GM18907 (cell line): ENCODE measurements around the gene SLC38A1.
A peak's percentile ranks its signal among the peaks of the same experiment; 100 is the strongest.
"Not testable (repeated sequence)": the region's sequence is repeated elsewhere in the genome, so short reads cannot be mapped to it uniquely, and the experiment has no call there.

Source experiments
- ATAC-seq: cut with Tn5 transposase; IDR thresholded peaks from one replicate; pipeline ENCODE4 v1.9.1; 2021; ENCODE audit warnings: mild to moderate bottlenecking, moderate library complexity; ENCODE audit not compliant: unreplicated experiment

SLC38A1 gene

DNA sequence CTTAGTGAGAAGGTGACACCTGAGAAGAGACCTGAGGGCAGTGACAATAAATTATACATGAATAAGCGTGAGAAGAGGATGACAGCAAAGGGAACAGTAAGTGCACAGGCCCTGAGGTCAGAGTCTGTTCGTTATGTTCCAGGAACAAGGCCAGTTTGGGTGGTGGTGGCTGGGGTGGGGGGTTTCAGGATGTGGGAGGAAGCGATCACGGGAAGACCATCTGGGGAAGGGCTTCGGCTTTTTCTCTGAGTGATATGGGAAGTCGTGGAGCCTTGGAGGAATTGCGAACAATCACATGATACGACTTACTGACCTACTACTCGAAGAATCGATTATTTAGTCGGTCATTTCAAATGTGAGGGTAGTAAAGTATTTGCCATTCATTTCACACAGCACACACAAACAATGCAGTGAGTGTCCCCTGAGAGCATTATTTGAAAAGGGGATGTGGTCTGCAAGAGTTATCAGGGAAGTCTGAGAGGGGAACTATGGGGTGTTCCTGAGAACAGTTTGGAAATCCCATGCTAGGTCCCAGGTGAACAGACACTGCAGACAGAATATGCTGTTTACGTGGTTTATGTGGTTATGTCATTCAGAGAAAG is 94.7 kb downstream of the SLC38A1 start:
- ATAC-seq: peak; percentile 41

DNA sequence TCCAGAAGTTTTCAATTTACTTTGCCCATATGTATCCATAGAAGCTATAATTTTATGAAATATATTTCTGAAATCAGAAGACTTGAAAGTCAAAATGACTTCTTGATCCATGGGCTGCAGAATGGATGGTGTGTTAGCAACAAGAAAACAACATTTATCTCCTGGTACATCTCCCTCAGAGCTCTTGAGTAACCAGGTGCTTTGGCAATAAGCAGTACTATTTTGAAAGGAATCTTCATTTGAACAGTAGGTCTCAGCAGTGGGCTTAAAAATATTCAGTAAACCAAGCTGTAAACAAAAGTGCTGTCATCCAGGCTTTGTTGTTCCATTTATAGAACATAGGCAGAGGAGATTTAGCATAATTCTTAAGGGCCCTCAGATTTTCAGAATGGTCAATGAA is 100.4 kb downstream of the SLC38A1 start:
- ATAC-seq: no peak

DNA sequence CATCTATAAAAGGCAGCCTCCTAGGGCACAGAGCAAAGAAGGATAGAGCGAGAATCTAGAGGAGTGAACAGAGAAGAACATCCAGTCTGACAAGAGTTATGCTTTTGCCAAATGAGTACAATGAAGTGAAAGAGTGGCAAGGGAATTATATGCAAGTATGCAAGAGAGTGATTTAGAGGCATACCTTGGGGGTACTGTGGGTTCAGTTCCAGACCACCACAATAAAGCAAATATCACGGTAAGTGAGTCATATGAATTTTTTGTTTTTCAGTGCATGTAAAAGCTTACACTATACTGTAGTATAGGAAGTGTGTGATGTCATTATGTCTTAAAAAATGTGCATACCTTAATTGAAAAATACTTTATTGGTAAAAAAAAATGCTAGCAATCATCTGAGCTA is 101.4 kb downstream of the SLC38A1 start:
- no peak for ATAC-seq

DNA sequence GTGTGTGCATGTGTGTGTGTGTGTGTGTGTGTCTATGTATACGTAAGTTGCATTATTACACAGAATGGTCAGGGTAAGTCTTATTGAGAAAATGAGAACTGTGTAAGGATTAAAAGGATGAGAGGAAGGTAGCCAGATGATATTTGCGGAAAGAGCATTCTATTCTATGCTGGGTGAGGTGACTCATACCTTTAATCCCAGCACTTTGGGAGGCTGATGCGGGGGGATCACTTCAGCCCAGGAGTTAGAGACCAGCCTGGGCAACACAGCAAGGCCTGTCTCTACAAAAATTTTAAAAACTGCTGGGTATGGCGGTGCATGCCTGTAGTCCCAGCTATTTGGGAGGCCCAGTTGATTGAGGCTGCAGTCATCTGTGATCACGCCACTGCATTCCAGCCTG is 103.7 kb downstream of the SLC38A1 start:
- ATAC-seq: no peak

DNA sequence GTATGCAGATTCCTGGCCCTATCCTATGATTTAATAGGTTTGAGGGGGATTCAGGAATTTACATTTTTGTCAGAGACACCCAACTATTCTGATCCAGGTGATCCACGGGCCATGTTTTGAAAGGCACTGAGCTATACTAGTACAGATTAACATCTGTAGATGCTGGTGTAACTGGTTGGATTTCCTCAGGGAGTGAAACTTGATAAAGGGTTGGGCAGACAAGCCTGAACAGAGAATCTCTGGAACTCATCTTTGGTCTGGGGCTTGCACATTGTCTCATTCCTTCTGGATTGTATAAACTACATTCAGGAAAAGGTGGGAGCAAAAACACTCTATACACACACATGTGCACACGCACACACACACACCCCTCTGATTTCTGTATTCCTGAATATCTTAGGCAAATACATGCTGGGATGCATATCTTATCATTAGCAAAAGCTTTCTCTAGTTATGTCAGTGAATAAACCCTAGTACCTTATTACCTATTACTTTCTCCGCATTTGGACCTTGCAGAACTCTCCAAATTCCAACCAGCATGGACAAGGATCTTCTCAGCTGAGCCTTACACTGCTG is 104.6 kb downstream of the SLC38A1 start:
- ATAC-seq: no peak

DNA sequence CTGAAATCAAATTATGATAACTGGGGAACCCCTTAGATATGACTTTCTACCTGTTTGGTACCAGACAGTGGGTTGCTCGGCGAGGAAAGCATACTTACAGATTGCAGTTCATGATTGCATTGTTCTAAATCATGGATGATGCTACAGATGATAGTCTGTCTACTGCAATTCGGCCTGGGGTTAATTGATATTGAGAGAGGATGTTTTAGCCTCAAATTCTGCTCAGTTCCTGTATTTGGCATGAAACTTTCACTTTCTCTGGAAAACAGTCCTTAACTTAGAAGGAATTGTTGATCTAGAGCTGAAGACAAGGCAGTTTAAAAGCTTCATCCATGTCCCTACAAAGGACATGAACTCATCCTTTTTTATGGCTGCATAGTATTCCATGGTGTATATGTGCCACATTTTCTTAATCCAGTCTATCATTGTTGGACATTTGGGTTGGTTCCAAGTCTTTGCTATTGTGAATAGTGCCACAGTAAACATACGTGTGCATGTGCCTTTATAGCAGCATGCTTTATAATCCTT is 106.2 kb downstream of the SLC38A1 start:
- not testable (repeated sequence) for ATAC-seq

DNA sequence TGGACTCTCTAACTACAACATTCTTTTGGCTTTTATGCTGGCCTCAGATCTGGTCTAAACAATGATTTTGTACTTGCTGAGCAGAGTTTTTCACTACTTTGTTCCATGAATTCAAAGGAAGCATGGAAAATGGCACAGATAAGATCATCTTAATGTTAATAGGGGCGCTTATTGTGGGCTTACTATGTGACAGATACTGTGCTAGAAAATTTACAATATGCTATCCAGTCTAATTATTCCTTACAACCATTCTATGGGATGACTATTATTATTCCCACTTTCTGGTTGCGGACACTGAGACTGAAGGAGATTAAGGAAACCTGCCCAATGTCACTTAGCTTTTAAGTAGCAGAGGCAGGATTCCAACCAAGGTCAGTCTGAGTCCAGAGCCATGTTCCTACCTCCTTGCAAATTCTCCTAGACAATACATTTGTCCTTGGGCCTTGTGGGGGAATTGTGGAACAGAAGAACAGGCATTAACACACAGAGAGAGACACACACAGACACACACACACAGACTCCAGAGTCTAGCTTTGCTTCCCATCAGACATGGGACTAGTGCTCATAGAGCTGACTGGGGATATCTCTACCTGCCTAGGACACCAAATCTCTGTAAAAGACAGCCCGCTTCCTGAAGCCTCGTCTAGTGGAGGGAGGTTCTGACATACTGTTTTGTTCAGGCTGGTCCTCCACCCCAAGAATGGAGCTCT is 107.7 kb downstream of the SLC38A1 start:
- ATAC-seq: no peak

DNA sequence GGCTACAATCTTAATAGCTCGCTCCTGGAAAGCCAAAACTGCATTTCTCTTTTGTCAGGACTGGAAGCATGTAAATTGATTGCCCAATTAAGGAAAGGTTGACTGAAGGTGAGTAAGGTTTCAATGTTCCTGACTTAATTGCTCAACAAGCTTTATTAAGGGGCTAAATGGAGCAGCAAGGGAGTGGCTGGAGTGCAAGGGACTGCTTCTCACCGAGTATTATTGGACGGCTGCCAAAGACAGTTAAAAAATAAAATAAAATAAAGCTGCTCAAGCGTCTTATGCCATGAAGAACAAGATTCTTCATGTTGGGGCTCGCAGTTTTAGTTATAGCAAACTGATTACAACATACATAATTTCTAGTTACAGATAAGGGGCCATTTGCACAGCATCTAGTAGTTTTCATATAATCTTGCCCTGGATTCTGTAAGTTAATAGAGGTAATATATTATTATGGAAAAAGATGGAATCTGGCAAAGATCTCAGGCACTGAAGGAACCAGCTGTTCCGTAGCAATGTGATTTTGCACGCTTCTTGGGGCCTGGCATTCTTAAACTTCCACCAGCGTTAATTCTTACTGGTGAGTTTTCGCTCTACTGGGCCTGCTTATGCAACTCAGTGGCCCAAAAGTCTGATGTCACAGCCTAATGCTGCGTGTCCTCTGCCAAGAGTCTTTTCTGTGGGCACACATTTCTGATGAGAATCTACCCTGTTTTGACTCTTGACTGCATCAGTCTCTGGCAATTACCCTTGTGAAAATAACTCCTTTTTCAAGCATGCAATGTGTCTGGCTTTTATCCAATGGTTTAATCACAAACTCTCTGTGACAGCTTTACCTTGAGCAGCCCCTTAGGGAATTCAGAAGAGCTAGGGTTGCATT is 108.5 kb downstream of the SLC38A1 start:
- ATAC-seq: no peak

DNA sequence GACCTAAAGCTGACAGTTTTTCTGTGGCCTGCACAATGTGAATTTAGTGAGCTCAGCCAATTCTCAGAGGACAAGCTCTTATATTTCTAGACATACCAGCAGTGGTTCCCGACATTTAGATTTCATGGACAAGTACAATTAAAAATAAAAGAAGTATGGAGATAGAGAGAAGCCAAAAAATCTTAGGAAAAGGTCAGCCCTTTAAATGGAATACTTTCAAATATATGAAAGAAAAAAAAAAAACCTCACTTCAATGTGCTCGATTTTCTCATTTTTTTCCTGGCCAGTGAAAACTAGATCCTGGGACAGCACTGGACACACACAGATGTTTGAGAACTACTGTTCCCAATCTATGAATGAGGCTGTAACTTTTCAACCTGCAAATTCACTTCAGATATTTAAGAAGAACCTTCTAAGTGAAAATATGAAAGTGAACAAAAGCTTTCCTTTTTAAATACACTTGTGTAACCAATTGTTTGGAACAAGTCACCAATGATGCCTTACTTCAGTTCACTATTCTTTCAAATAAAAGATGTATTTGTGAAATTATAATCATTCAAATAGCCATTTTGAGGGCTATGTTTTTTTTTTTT is 109.4 kb downstream of the SLC38A1 start:
- no peak for ATAC-seq

DNA sequence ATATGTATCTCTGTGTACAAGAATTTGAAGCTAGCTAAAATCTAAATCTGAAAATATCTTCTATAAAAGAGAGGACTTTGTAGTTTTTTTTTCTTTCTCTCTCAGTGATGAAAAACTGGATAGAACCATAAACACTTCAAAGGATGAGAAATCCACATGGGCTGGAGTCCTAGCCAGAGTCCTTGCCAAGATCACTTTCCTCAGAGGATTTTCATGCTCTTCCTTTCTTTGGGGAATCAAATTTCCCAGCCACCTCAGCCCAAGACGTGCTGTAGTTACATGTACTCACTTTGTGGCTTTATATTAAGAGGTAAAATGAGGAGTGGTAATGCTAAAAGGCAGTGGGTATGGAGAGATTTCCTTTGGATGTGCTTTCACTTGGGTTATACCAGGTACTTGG is 110.3 kb downstream of the SLC38A1 start:
- no peak for ATAC-seq

DNA sequence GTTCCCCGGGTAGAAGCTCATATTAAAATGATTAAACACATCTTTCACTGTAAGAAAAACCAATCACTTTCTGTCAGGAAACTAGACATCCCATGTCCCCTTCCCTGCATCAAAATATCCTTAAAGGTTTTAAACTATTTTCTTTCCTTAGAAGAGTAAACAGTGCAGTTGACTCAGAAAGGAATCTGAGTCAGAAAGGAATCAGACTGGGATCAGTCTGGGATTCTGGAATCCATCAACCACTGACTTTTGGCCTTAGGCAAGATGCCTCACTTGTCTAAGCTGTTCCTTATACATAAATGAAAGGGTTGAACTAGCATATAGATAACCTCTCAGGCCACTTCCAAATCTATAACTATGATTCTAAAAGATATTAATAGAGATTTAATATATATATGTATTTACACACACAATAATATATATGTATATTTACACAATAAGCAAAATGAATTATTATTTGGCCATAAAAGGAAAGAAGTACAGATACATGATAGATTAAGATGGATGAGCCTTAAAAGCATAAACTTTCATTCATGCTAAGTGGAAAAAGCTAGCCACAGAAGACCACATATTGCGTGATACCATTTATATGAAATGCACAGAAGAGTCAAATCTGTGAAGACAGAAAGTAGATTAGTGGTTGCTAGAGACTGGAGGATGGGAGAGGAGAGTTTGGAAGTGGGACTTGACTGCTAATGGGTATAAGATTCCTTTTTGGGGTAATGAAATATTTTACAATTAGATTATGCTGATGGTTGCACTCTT is 114.4 kb downstream of the SLC38A1 start:
- ATAC-seq: no peak

DNA sequence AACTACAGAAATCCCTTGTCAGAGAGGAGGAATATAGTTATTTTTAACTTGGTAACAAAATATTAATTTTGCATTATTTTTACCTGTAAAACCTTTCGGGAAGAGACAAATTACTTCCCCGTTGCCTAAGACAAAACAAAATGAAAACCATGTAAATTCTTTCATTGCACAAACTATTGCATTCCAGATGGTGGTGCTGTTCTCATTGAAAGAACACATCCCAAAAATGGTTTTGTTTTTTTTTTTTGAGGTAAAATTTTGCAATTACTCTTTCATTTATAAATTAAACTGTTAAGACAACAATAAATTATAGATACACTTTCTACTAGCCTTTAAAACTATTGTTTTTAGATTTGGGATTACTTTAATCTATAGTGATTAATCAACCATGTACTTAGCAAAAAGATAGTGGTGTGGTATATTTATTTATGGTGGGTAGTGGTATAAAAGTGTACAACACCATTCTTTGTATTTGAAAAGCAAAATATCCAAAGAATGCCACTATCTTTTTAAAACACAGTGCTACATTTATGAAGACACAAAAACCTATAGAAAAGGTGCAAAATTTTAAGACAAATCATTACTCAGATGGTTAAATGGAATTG is 115.5 kb downstream of the SLC38A1 start:
- ATAC-seq: no peak

DNA sequence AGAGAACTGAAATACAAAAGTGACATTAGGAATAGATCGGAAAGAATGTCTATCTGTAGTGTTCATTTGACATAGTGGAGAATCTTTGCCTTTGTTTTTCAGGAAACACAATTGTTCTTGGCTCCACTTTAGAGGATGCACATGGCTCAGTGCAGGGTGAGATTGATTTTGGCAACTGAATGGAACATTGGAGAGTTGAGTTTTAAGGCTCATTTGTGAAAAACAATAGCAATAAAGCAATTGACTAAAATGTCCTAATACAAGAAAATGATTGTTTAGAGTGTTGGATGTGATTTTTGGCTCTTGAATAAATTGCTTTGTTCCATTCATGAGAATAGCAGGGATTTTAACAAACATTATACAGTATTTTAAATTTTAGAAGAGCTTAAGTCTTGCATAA is 116.4 kb downstream of the SLC38A1 start:
- ATAC-seq: no peak

DNA sequence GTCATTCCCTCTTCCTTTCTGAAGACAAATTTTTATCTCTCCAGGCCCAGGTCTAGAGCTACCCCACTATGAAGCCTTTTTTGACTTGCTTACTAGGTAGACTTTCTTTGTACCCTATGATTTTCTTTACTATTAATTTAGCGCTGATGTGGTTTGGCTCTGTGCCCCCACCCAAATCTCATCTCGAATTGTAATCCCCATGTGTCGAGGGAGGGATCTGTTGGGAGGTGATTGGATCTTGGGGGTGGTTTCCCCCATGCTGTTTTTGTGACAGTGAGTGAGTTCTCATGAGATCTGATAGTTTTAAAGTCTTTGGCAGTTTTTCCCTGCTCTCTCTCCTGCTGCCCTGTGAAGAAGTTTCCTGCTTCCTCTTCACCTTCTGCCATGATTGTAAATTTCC is 118.1 kb downstream of the SLC38A1 start:
- ATAC-seq: no peak

DNA sequence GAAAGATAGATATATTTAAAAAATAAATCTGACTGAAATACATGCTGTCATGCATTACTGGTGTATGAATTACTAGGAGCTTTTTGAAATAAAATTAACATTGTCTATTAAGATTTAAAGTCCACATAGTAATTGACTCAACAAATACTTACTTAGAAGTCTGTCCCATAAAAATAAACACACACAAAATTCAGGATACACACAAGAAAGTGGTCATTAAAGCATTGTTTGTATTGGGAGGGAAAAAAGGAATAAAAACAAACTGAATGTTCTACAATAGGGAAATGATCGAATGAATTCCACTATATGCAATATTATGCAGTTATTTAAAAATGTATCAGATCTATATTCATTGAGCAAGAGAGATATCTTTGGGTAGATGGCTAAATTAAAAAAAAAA is 118.9 kb downstream of the SLC38A1 start:
- no peak for ATAC-seq

DNA sequence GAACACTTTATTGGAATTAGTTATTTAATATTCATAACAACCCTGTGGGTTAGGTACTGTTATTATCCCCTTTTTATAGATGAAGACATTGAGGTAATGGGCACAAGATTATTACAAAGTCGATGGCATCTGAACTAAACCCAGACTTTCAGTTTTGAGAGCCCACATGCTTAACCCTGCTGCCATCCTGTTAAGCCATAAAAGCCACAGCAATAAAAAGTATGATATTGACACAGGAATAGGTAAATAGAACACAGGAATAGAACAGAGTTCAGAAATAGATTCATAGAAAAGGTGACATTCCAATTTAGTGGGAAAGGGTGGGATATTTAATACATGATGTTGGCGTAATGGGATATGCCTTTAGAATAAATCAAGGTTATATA is 119.8 kb downstream of the SLC38A1 start:
- ATAC-seq: no peak

DNA sequence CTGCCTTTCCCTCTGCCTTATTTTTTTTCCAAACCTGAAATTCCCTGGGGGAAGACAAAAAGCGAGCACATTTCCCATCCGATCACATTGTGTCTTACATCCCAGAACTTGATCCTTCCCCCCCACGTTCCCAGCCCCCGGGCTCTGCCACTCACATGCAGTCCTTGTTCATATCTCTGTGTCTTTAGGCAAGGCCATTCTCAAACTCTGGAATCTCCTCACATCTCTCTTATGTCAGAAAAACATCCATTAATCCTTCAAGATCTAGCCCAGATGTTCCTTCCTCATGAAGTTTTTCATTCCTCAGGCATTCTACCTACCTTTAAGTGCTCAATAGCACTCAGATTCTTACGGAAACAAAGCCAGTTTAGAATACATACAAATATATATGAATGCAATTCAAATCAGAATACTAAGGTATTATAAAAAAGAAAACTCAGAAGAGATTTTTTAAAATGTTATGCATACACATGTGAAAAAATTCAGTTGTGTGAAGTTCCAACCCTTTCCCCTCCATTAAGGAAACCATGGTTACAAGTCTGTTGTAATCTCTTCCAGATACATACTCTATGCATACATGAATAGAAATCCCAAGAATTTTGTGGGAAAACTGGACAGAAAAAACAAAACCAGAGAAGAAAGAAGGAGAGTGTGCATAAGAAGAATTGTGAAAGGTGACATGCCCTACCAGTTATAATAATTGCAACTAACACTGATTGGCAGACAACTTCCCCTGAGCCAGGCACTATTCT is 120.3 kb downstream of the SLC38A1 start:
- no peak for ATAC-seq

DNA sequence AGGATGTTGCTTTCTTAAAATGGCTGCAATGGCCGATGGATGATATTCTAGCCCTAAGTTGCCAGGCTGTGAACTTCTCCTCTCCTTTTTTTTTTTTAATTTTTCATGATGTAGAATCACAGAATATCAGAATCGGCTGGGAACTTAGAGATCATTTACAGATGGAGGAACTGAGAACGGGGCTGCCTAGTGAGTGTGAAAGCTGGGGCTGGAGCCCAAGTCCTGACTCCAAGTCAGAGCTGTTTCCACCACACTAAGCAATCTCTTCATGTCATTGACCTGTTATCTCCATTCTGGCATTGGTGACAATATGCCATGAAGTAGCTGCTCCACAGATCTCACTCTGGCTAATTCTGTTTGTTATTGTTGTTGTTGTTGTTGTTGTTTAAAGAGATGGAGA is 121.7 kb downstream of the SLC38A1 start:
- ATAC-seq: peak; percentile 84

DNA sequence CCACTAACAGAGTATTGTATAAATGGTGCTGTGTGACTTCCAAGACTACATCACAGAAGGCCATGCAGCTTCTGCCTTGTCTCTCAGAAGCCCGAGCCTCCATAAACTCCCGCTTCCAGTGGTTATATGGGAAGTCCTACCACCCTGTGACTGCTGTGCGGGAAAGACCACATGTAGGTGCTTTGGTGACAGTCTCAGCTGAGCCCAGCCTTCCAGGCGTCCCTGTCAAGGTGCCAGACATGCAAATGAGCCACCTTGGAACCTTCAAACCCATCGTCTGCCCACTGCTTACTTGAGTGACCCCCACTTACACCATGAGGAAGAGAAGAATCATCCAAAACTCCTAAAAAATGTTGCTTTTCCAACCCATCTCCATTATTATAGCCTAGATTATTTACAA is 123.0 kb downstream of the SLC38A1 start:
- no peak for ATAC-seq
